ENCODE results near the gene KRI1.

The KRI1 gene

GRCh38 chr19:10516671-10517286 lies 49.0 kb downstream of the KRI1 start:
- no peak for DNase-seq

GRCh38 chr19:10516064-10516385 lies 49.8 kb downstream of the KRI1 start:
- DNase-seq = no peak

- DNase-seq = no peak
These were observed 51.3 kb downstream of the KRI1 start for GRCh38 chr19:10514211-10515145.

- no peak for DNase-seq
These were observed 52.6 kb downstream of the KRI1 start for GRCh38 chr19:10513223-10513622.

- no peak for DNase-seq
These were observed 55.5 kb downstream of the KRI1 start for GRCh38 chr19:10510301-10510802.

- no peak for DNase-seq
These were observed 57.1 kb downstream of the KRI1 start for GRCh38 chr19:10508707-10509106.

GRCh38 chr19:10508036-10508435 lies 57.8 kb downstream of the KRI1 start:
- no peak for DNase-seq

- peak; percentile 75 for DNase-seq
These were observed 60.1 kb downstream of the KRI1 start for GRCh38 chr19:10505583-10506229.

Data from inflammatory macrophage treated with lipopolysaccharide for 4 hours (primary cell).